GM13977 (cell line): ENCODE measurements around the gene MRPS27.

Source experiments
- DNase-seq: peaks from one replicate; pipeline ENCODE4 v3.0.0; 2012; ENCODE audit warnings: low spot score
- CTCF ChIP-seq: IDR thresholded peaks from 2 replicates; pipeline ENCODE4 v1.5.1; 2012; ENCODE audit warnings: mild to moderate bottlenecking, control low read depth; ENCODE audit not compliant: insufficient read depth; ENCODE audit errors: extremely low read depth, missing control alignments
- in situ Hi-C: fragments of 300-500 bp; cut with MboI; formaldehyde crosslinking; loops from one replicate; pipeline ENCODE4 v1.12.0; 2022; ENCODE audit warnings: low sequenced_read_pairs, low pct_unique_long_range_greater_than_20kb, mixed read lengths, inconsistent platforms; ENCODE audit not compliant: unreplicated experiment

MRPS27 gene

GRCh38 chr5:72353046-72353445 is 33.0 kb upstream of the MRPS27 start:
- in situ Hi-C loops, result loop anchor here (25.0 kb wide), 1 partner anchor 459 kb away; the partner anchor contains the start of gene TNPO1
- TF ChIP-seq CTCF, result no peak
- DNase-seq, result no peak

DNA sequence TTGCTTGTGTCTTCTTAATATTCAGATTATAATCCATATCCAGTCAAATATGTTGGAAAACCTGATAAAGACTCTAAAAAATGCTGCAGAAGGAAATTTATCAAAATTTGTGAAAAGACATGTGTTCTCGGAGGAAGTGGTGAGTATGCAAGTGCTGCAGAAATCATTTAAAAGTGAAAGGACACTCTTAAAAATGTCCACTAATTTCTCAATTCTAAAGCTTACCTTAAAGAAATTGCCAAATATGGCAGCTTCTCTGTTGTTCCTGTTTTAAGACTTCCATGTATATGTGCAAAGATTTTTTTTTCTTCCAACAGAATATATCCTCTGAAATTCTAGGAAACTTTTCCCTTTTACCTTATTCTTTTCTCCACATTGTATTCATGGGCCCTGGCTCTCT is 32.6 kb upstream of the MRPS27 start:
- in situ Hi-C loops, result loop anchor here (25.0 kb wide), 1 partner anchor 460 kb away; the partner anchor contains the start of gene TNPO1
- TF ChIP-seq CTCF, result no peak
- no peak for DNase-seq

DNA sequence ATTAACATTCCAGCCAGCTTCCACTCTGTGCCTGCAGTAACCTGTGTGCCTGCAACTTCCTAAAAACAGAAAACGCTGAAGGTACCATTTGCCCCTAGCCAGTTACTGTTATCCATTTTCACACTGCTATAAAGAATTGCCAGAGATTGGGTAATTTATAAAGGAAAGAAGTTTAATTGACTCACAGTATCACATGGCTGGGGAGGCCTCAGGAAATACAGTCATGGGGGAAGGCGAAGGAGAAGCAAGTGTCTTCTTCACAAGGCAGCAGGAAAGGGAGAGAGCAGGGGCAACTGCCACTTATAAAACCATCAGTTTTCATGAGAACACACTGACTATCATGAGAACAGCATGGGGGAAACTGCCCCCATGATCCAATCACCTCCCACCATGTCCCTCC is 31.3 kb upstream of the MRPS27 start:
- no peak for TF ChIP-seq CTCF
- in situ Hi-C loops, result loop anchor here (25.0 kb wide), 1 partner anchor 461 kb away; the partner anchor contains the start of gene TNPO1
- no peak for DNase-seq

DNA sequence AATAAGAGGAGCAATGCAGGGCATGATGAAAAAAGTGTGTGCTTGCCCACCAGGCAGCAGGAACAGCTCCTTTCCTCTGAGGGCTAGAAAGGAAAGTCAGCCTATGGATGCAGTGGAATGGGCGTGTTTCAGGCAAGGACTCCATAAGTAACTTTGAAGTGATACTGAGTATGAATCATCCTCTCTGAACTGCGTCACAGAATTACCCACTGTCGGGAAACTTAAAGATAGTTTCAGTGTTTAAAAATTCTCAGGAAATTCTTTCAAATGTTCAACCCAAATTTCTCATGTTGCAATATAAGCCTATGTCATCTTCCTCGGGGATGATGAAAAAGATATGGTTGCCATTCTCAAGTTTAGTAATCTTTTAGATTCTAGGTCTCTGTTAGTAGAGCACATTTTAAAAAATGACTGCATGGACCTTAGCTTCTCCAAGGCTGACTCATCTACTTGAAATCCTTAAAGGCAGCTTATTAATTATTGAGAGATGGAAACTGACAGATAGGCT is 27.8 kb upstream of the MRPS27 start:
- peak; percentile 20 for DNase-seq
- in situ Hi-C loops, result no loop called here
- TF ChIP-seq CTCF, result no peak

- no peak for DNase-seq
- no peak for TF ChIP-seq CTCF
- in situ Hi-C loops, result no loop called here
These were observed 26.4 kb upstream of the MRPS27 start for GRCh38 chr5:72346398-72346797.

DNA sequence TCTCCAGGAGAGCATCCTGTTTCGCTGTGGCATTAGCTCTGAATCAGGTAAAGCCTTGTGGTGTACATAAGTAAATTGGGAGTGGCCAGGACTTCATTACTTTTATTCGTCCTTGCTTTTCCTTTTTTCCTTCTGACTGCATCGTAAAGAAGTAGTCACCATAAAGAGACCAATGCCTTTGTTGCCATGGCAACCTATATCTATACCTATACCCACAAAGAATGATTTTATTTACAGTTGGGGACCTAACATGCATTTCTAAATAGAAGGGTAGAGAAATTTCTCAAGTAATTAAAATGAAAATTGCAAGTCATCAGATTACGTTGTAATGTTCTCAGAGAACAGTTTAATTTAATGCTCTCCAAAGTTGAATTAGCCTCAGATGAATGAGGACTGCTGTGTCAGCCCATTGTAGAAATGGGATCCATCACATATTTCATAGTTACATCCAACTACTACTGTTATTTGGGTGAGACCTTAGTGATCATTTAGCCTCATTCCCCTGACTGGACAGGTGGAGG is 18.7 kb upstream of the MRPS27 start:
- TF ChIP-seq CTCF, result no peak
- no peak for DNase-seq
- in situ Hi-C loops, result no loop called here
